ENCODE results near the gene MBOAT1.

- TF ChIP-seq MAX (IDR thresholded peaks at IDR 0.05) (no peak), TAF1 (IDR thresholded peaks at IDR 0.05; ENCODE audit: low read depth) (no peak), REST (IDR thresholded peaks at IDR 0.05; ENCODE audit: low read depth) (no peak), ZBTB7A (IDR thresholded peaks at IDR 0.05; ENCODE audit: low read depth) (no peak), USF1 (IDR thresholded peaks at IDR 0.05) (no peak), FOXM1 (IDR thresholded peaks at IDR 0.05; ENCODE audit: borderline replicate concordance, low read depth) (no peak), CEBPB (IDR thresholded peaks at IDR 0.05) (no peak), EP300 (IDR thresholded peaks at IDR 0.05; ENCODE audit: borderline replicate concordance) (no peak), TEAD4 (IDR thresholded peaks at IDR 0.05) (no peak)
These were observed 70.3 kb downstream of the MBOAT1 start for GRCh38 chr6:20141931-20142330.
